Transverse colon (tissue), 4 donors: ENCODE results near the gene POC1B.
A peak's percentile ranks its signal among the peaks of the same experiment; 100 is the strongest.

Source experiments
- POLR2A ChIP-seq: fragments of 450-650 bp; IDR thresholded peaks from one replicate; pipeline ENCODE4 v1.6.1; 2016; ENCODE audit warnings: antibody characterized with exemption, mild to moderate bottlenecking, moderate library complexity
- POLR2AphosphoS5 ChIP-seq, 3 donors: sonication (generic); formaldehyde crosslinking; IDR thresholded peaks; one replicate each; pipeline ENCODE4 v1.6.1; 2016; ENCODE audit warnings: antibody characterized with exemption in 3 of 3
- TF ChIP-seq, protein P1 (sequence below), 5 experiments: fragments of 200-600 bp in 3 of 5; fragments of 450-650 bp in 2 of 5; sonication (generic) in 3 of 5; IDR thresholded peaks; 1 replicate in 2 of 5; 2 replicates in 3 of 5; pipeline ENCODE4 v1.5.1; 2016 to 2017; ENCODE audit warnings: antibody characterized with exemption in 5 of 5, inconsistent platforms in 3 of 5, mild to moderate bottlenecking in 2 of 5, moderate library complexity in 1 of 5

DNA sequence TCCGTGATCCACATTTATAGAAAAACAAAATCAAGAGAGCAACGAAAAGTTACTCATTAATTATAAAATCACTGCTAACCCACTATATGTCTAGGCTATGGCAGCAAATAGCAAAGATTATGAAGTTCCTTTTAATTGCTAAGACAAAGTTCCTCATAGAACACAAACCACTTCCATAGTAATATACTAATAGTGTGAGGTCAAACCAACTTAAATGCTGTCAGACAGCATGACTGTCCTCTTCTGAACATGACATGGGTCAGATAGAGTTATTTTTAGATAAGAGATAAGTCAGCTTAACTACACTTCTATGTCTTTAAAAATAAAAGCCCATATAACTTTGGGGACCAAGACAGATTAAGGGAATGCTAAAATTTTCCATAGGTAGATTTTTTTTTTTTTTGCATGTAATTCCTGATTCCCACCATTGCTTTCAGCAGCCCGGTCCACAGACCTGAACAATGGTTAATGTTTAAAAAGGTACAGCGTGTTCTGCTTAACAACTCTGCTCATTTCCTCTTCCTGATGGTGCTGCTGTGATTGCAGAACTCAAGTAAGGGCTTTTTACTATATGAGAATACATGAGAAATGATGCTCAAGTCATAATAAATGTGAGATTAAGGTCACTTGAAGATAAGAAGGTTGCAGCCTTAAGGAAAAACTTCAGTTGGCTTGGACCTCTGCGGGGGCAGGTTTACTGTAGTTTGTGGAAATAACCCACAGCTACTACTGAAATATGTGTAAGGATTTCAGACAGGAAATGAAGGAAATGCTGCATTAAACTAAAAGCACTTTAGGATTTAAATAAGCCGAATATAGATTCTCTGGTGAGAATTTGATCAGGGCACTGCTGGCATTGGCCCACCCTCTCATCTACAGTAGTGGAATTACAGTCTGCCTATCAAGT is 135.8 kb downstream of the POC1B start:
- TF ChIP-seq, protein P1, sequence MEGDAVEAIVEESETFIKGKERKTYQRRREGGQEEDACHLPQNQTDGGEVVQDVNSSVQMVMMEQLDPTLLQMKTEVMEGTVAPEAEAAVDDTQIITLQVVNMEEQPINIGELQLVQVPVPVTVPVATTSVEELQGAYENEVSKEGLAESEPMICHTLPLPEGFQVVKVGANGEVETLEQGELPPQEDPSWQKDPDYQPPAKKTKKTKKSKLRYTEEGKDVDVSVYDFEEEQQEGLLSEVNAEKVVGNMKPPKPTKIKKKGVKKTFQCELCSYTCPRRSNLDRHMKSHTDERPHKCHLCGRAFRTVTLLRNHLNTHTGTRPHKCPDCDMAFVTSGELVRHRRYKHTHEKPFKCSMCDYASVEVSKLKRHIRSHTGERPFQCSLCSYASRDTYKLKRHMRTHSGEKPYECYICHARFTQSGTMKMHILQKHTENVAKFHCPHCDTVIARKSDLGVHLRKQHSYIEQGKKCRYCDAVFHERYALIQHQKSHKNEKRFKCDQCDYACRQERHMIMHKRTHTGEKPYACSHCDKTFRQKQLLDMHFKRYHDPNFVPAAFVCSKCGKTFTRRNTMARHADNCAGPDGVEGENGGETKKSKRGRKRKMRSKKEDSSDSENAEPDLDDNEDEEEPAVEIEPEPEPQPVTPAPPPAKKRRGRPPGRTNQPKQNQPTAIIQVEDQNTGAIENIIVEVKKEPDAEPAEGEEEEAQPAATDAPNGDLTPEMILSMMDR (IDR thresholded peaks at IDR 0.05), result peak in 3 of 5 experiments; percentile 15 to 63 (median 60)
- TF ChIP-seq POLR2AphosphoS5 (IDR thresholded peaks at IDR 0.05) (peak; percentile 25 to 52 (median 48)), POLR2A (no peak)
